SK-N-SH (cell line): ENCODE results near the gene DVL1. TPM values are rescaled to one million over a fixed set of nuclear protein-coding genes. Genes with fewer than 3 reads are reported as not detected.

Experiments
- CTCF ChIA-PET: fragments of 300-600, 350-600 bp; formaldehyde crosslinking; extraction: SDS; loops from one replicate; lab custom pipeline; 2021; lab: Yijun Ruan, JAX
- POLR2A ChIA-PET: fragments of 350-600 bp; sonication (Branson Sonifier 250); formaldehyde crosslinking; extraction: SDS; loops from one replicate; lab custom pipeline; 2020; ENCODE audit warnings: antibody characterized with exemption, inconsistent platforms; lab: Yijun Ruan, JAX
- DNase-seq: peaks from one replicate; pipeline ENCODE4 v3.0.0; 2012
- H2AFZ ChIP-seq: fragments of 200-600 bp; sonication (generic); 2 replicates; pipeline ENCODE4 v1.8.1; 2016; ENCODE audit warnings: antibody characterized with exemption, mild to moderate bottlenecking, low read depth
- H3F3A ChIP-seq: fragments of 200-600 bp; sonication (generic); replicated peaks from 2 replicates; pipeline ENCODE3; 2016; ENCODE audit warnings: antibody characterized with exemption, mild to moderate bottlenecking; ENCODE audit not compliant: insufficient read depth
- H3K27ac ChIP-seq, 2 experiments: fragments of 200-500 bp in 1 of 2; fragments of 200-600 bp in 1 of 2; sonication (Bioruptor generic) in 1 of 2; sonication (generic), shearing (Covaris generic) in 1 of 2; 2 replicates each; pipeline versions ENCODE4 v1.5.1 to v1.6.1; 2014 to 2016; ENCODE audit warnings: low read depth in 2 of 2, inconsistent platforms in 1 of 2, low read length in 1 of 2, mild to moderate bottlenecking in 1 of 2, mixed read lengths in 1 of 2
- H3K27me3 ChIP-seq: fragments of 200-600 bp; sonication (generic), shearing (Covaris generic); 2 replicates; pipeline ENCODE4 v1.6.1; 2016; ENCODE audit warnings: mixed run types; ENCODE audit not compliant: insufficient read depth
- H3K36me3 ChIP-seq, 2 experiments: fragments of 200-500 bp in 1 of 2; fragments of 200-600 bp in 1 of 2; sonication (Bioruptor generic) in 1 of 2; sonication (generic) in 1 of 2; replicated peaks in 1 of 2; 2 replicates each; pipeline versions ENCODE3 to v1.5.1; 2014 to 2016; ENCODE audit warnings: low read length in 1 of 2, mild to moderate bottlenecking in 1 of 2; ENCODE audit not compliant: insufficient read depth in 2 of 2, control insufficient read depth in 1 of 2
- H3K4me1 ChIP-seq, 2 experiments: fragments of 200-500 bp in 1 of 2; fragments of 200-600 bp in 1 of 2; sonication (Bioruptor generic) in 1 of 2; sonication (generic), shearing (Covaris generic) in 1 of 2; 2 replicates each; pipeline versions ENCODE4 v1.5.1 to v1.6.1; 2014 to 2016; ENCODE audit warnings: low read depth in 1 of 2, low read length in 1 of 2, mixed run types in 1 of 2; ENCODE audit not compliant: insufficient read depth in 2 of 2, control insufficient read depth in 1 of 2
- H3K4me2 ChIP-seq: fragments of 200-600 bp; sonication (generic), shearing (Covaris generic); 2 replicates; pipeline ENCODE4 v1.6.1; 2017; ENCODE audit warnings: mixed run types
- H3K4me3 ChIP-seq, 2 experiments: fragments of 200-500 bp in 1 of 2; fragments of 200-600 bp in 1 of 2; sonication (Bioruptor generic) in 1 of 2; sonication (generic), shearing (Covaris generic) in 1 of 2; 2 replicates each; pipeline versions ENCODE4 v1.5.1 to v1.8.1; 2014 to 2016; ENCODE audit warnings: low read depth in 2 of 2, inconsistent platforms in 1 of 2, low read length in 1 of 2, mild to moderate bottlenecking in 1 of 2, mixed read lengths in 1 of 2, moderate library complexity in 1 of 2
- H3K79me2 ChIP-seq: fragments of 200-600 bp; sonication (generic); 2 replicates; pipeline ENCODE4 v1.8.1; 2017; ENCODE audit warnings: mild to moderate bottlenecking; ENCODE audit not compliant: insufficient read depth
- H3K9ac ChIP-seq: fragments of 200-600 bp; sonication (generic); 2 replicates; pipeline ENCODE4 v1.6.1; 2017; ENCODE audit warnings: mixed run types
- H3K9me2 ChIP-seq: fragments of 200-600 bp; sonication (generic); 2 replicates; pipeline ENCODE4 v1.6.1; 2017; ENCODE audit warnings: mixed run types
- H3K9me3 ChIP-seq: fragments of 200-600 bp; sonication (generic); 2 replicates; pipeline ENCODE4 v1.6.1; 2017; ENCODE audit warnings: mixed run types, mild to moderate bottlenecking, moderate library complexity
- H4K20me1 ChIP-seq: fragments of 200-600 bp; sonication (generic); 2 replicates; pipeline ENCODE4 v1.6.1; 2017; ENCODE audit warnings: mild to moderate bottlenecking, mixed run types; ENCODE audit not compliant: insufficient read depth
- ELF1 ChIP-seq: IDR thresholded peaks from 2 replicates; pipeline ENCODE4 v1.4.0; 2012
- EZH2phosphoT487 ChIP-seq: fragments of 200-600 bp; sonication (generic); IDR thresholded peaks from 2 replicates; pipeline ENCODE4 v1.6.1; 2017; ENCODE audit warnings: low read depth, mixed run types, mild to moderate bottlenecking, antibody characterized with exemption, moderate library complexity, borderline replicate concordance
- FOSL2 ChIP-seq: IDR thresholded peaks from 2 replicates; pipeline ENCODE4 v1.4.0; 2012; ENCODE audit warnings: low read depth, mild to moderate bottlenecking, moderate library complexity, borderline replicate concordance
- GATA2 ChIP-seq: sonication (generic); formaldehyde crosslinking; IDR thresholded peaks from 2 replicates; pipeline ENCODE4 v1.5.0; 2020; ENCODE audit warnings: mild to moderate bottlenecking, missing genetic modification reagents
- MEF2A ChIP-seq: IDR thresholded peaks from 2 replicates; pipeline ENCODE4 v1.4.0; 2012; ENCODE audit warnings: low read depth, borderline replicate concordance
- MXI1 ChIP-seq: IDR thresholded peaks from 2 replicates; pipeline ENCODE4 v1.6.1; 2012; ENCODE audit warnings: mild to moderate bottlenecking, low read depth, low read length, improper control_type of control experiment
- POLR2AphosphoS5 ChIP-seq: IDR thresholded peaks from 2 replicates; pipeline ENCODE4 v1.6.1; 2012; ENCODE audit warnings: low read depth, low read length
- RAD21 ChIP-seq: IDR thresholded peaks from 2 replicates; pipeline ENCODE4 v1.6.1; 2012; ENCODE audit warnings: mild to moderate bottlenecking, low read length
- RFX5 ChIP-seq: IDR thresholded peaks from 2 replicates; pipeline ENCODE4 v1.6.1; 2012; ENCODE audit warnings: mild to moderate bottlenecking, improper control_type of control experiment, low read length
- SMC3 ChIP-seq: IDR thresholded peaks from 2 replicates; pipeline ENCODE4 v1.6.1; 2012; ENCODE audit warnings: low read depth, low read length, improper control_type of control experiment
- WGBS: methylation state at CpG from one replicate; pipeline ENCODE4 v1.1.6; 2017; ENCODE audit warnings: low lambda C conversion rate; 5-methylcytosine and 5-hydroxymethylcytosine counted together
- polyA plus RNA-seq, 3 experiments: library from polyadenylated mRNA; depleted of rRNA; stranded (reverse); fragments of >200 nt; gene quantifications; 2 replicates each; pipeline ENCODE4 v1.2.3, GENCODE V29; 2012
- TF ChIP-seq, protein P1 (sequence below): fragments of 200-600 bp; sonication (generic); IDR thresholded peaks from 2 replicates; pipeline ENCODE4 v1.6.1; 2017; ENCODE audit warnings: antibody characterized with exemption, mild to moderate bottlenecking, moderate library complexity
- TF ChIP-seq, protein P2 (sequence below): IDR thresholded peaks from 2 replicates; pipeline ENCODE4; 2012
- TF ChIP-seq, protein P3 (sequence below): IDR thresholded peaks from 2 replicates; pipeline ENCODE4 v1.4.0; 2012; ENCODE audit warnings: low read depth, borderline replicate concordance
- TF ChIP-seq, protein P4 (sequence below): IDR thresholded peaks from 2 replicates; pipeline ENCODE4 v1.6.1; 2012; ENCODE audit warnings: mild to moderate bottlenecking, low read depth, low read length, moderate library complexity

DVL1 gene
- polyA plus RNA-seq, 1 of the 3 experiments (the other 2 are of a cell fraction) = 32.0 TPM

DNA sequence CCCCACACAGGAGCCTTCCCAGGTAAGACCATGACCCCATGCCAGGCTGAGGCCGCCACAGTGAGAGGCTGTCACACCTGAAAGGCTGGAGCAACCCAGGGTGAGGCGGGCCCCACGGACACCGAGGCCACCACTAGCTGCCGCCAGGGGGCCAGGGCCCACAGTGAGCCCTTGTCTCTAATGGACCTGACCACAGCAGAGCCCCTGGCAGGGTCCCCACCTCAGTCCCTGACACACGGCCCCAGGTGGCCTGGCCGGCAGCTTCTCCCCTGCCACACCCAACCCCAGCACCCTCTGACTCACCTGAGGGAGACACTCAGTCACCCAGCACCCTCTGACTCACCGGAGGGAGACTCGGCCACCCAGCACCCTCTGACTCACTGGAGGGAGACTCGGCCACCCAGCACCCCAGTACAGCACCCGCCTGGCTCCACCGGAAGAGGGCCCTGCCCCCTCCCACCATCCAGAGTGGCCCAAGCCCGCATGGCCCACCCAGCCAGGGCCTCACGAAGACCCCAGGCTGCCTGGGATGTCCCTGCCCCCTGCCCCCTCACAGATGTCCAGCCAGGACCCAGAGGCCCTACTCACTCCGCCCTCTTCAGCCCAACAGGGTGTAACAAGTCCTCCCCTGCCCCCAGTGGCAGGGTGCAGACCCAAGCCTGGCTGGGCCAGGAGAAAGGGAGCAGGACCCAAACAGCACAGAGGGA lies 4.4 kb downstream of the DVL1 start:
- H3K4me1 ChIP-seq = peaks cover 0 to 19% of the 10 kb centered on the region in 2 experiments; a peak in 1 of 4 replicates
- no peaks in the 10 kb centered on the region for H3F3A ChIP-seq
- peak; percentile 85 for DNase-seq
- POLR2A ChIA-PET = no interaction called here
- H3K9ac ChIP-seq = no peak overlapping the region
- H3K79me2 ChIP-seq = peaks cover 47% of the 10 kb centered on the region
- H3K9me3 ChIP-seq = no peaks in the 10 kb centered on the region
- no peak overlapping the region for H2AFZ ChIP-seq
- H3K36me3 ChIP-seq = peaks cover 0 to 4% of the 10 kb centered on the region in 2 experiments
- WGBS = no CpG with 5 or more reads among the region's 15 CpGs
- H3K4me2 ChIP-seq = no peak overlapping the region; the same call in 1 of the 2 replicates
- no peak overlapping the region for H3K4me3 ChIP-seq
- peaks cover 50% of the 10 kb centered on the region for H4K20me1 ChIP-seq
- CTCF ChIA-PET = interaction anchor here (0.7 to 4.8 kb wide), 9 partner anchors 10 to 32 kb away, joined by 3 to 34 read pairs (median 5); partner anchors contain the start of genes CPTP, INTS11 and TAS1R3
- H3K27me3 ChIP-seq = no peaks in the 10 kb centered on the region
- no peak overlapping the region for H3K27ac ChIP-seq
- TF ChIP-seq SMC3 = peak; percentile 39; the same call in 1 of the 2 replicates
- peak; percentile 56; the same call in 1 of the 2 replicates for TF ChIP-seq FOSL2
- TF ChIP-seq, protein P1, sequence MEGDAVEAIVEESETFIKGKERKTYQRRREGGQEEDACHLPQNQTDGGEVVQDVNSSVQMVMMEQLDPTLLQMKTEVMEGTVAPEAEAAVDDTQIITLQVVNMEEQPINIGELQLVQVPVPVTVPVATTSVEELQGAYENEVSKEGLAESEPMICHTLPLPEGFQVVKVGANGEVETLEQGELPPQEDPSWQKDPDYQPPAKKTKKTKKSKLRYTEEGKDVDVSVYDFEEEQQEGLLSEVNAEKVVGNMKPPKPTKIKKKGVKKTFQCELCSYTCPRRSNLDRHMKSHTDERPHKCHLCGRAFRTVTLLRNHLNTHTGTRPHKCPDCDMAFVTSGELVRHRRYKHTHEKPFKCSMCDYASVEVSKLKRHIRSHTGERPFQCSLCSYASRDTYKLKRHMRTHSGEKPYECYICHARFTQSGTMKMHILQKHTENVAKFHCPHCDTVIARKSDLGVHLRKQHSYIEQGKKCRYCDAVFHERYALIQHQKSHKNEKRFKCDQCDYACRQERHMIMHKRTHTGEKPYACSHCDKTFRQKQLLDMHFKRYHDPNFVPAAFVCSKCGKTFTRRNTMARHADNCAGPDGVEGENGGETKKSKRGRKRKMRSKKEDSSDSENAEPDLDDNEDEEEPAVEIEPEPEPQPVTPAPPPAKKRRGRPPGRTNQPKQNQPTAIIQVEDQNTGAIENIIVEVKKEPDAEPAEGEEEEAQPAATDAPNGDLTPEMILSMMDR = peak; percentile 57
- no peak for TF ChIP-seq MEF2A
- TF ChIP-seq RAD21 = peak; percentile 38
- TF ChIP-seq, protein P2, sequence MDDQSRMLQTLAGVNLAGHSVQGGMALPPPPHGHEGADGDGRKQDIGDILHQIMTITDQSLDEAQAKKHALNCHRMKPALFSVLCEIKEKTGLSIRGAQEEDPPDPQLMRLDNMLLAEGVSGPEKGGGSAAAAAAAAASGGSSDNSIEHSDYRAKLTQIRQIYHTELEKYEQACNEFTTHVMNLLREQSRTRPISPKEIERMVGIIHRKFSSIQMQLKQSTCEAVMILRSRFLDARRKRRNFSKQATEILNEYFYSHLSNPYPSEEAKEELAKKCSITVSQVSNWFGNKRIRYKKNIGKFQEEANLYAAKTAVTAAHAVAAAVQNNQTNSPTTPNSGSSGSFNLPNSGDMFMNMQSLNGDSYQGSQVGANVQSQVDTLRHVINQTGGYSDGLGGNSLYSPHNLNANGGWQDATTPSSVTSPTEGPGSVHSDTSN = no peak
- H3K9me2 ChIP-seq = no peaks in the 10 kb centered on the region

DNA sequence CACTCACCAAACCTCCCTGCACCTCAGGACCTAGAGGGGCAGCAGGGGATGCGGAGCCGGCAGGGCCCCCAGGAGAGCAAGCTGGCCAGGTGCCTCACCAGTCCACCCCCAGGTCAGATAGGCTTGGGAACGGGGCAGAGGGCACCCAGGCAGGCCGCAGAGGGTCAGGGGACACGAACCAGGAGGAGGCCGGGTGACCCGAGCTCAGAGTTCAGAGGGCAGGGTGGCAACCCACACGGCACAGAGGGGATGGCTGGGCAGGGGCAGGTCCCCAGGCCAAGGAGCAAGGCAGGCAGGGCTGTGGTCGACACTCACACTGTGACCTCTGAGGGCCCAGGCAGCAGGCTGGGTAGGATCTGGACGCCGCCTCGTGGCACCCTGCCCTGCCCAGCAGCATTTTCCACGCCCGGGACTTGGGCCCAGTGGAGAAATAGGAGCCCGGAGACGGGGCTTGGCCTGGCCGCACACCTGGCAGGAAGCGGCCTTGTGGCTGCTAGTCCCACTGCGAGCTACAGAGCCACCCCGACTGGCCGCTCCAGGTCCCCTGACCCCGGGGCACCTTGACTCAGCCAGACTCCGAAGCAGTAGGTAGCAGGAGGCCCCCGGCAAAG lies 5.3 kb downstream of the DVL1 start:
- ChIA-PET POLR2A (no interaction called here), CTCF (interaction anchor here (0.9 to 4.8 kb wide), 7 partner anchors 9 to 31 kb away, joined by 3 to 34 read pairs (median 5); partner anchors contain the start of genes CPTP, INTS11 and TAS1R3)
- H3K27ac ChIP-seq = no peak overlapping the region
- no peak overlapping the region for H3K4me3 ChIP-seq
- H4K20me1 ChIP-seq = peaks cover 50% of the 10 kb centered on the region
- peaks cover 47% of the 10 kb centered on the region for H3K79me2 ChIP-seq
- no peak for DNase-seq
- H3K9me3 ChIP-seq = no peaks in the 10 kb centered on the region
- H3K9ac ChIP-seq = no peak overlapping the region
- no peaks in the 10 kb centered on the region for H3K27me3 ChIP-seq
- no peaks in the 10 kb centered on the region for H3F3A ChIP-seq
- WGBS = 96% methylated on average over 9 of the region's 24 CpGs
- H3K4me2 ChIP-seq = no peak overlapping the region
- peaks cover 0 to 7% of the 10 kb centered on the region in 2 experiments for H3K36me3 ChIP-seq
- no peaks in the 10 kb centered on the region for H3K9me2 ChIP-seq
- H2AFZ ChIP-seq = no peak overlapping the region
- H3K4me1 ChIP-seq = peaks cover 0 to 19% of the 10 kb centered on the region in 2 experiments; a peak in 1 of 4 replicates
- TF ChIP-seq, protein P3, sequence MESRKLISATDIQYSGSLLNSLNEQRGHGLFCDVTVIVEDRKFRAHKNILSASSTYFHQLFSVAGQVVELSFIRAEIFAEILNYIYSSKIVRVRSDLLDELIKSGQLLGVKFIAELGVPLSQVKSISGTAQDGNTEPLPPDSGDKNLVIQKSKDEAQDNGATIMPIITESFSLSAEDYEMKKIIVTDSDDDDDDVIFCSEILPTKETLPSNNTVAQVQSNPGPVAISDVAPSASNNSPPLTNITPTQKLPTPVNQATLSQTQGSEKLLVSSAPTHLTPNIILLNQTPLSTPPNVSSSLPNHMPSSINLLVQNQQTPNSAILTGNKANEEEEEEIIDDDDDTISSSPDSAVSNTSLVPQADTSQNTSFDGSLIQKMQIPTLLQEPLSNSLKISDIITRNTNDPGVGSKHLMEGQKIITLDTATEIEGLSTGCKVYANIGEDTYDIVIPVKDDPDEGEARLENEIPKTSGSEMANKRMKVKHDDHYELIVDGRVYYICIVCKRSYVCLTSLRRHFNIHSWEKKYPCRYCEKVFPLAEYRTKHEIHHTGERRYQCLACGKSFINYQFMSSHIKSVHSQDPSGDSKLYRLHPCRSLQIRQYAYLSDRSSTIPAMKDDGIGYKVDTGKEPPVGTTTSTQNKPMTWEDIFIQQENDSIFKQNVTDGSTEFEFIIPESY = no peak
- no peak for TF ChIP-seq POLR2AphosphoS5
- TF ChIP-seq EZH2phosphoT487 = no peak
- TF ChIP-seq, protein P4, sequence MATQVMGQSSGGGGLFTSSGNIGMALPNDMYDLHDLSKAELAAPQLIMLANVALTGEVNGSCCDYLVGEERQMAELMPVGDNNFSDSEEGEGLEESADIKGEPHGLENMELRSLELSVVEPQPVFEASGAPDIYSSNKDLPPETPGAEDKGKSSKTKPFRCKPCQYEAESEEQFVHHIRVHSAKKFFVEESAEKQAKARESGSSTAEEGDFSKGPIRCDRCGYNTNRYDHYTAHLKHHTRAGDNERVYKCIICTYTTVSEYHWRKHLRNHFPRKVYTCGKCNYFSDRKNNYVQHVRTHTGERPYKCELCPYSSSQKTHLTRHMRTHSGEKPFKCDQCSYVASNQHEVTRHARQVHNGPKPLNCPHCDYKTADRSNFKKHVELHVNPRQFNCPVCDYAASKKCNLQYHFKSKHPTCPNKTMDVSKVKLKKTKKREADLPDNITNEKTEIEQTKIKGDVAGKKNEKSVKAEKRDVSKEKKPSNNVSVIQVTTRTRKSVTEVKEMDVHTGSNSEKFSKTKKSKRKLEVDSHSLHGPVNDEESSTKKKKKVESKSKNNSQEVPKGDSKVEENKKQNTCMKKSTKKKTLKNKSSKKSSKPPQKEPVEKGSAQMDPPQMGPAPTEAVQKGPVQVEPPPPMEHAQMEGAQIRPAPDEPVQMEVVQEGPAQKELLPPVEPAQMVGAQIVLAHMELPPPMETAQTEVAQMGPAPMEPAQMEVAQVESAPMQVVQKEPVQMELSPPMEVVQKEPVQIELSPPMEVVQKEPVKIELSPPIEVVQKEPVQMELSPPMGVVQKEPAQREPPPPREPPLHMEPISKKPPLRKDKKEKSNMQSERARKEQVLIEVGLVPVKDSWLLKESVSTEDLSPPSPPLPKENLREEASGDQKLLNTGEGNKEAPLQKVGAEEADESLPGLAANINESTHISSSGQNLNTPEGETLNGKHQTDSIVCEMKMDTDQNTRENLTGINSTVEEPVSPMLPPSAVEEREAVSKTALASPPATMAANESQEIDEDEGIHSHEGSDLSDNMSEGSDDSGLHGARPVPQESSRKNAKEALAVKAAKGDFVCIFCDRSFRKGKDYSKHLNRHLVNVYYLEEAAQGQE = no peak
- no peak for TF ChIP-seq ELF1
- TF ChIP-seq, protein P2 = no peak
- no peak for TF ChIP-seq MXI1
- no peak for TF ChIP-seq RFX5
- no peak for TF ChIP-seq GATA2 (CRISPR knock-in tag)
